Kidney (tissue), 14 donors: ENCODE results near the gene EPHB1. TPM values are rescaled to one million over a fixed set of nuclear protein-coding genes. Genes with fewer than 3 reads are reported as not detected.

Experiments
- DNase-seq, 5 donors: peaks; one replicate each; pipeline ENCODE4 v3.0.0-alpha.2; 2013 to 2020
- FAIRE-seq: peaks from 2 replicates; lab custom pipeline; 2012; peaks lifted over from hg19 to GRCh38; lab: Jason Lieb, UNC
- H3K27ac ChIP-seq, 2 donors: one replicate each; pipeline ENCODE4 v1.7.0; 2013; ENCODE audit warnings: low read depth in 2 of 2, low read length in 2 of 2, inconsistent platforms in 1 of 2
- H3K27me3 ChIP-seq: one replicate; pipeline ENCODE4 v1.7.1; 2013; ENCODE audit warnings: low read length, inconsistent platforms; ENCODE audit not compliant: control insufficient read depth, insufficient read depth
- H3K36me3 ChIP-seq, 3 donors: one replicate each; pipeline versions ENCODE4 v1.7.0 to v1.7.1; 2013; ENCODE audit warnings: low read length in 3 of 3, control low read depth in 1 of 3, inconsistent platforms in 1 of 3; ENCODE audit not compliant: insufficient read depth in 3 of 3, control insufficient read depth in 2 of 3
- H3K4me1 ChIP-seq, 3 donors: one replicate each; pipeline versions ENCODE4 v1.7.0 to v1.7.1; 2013; ENCODE audit warnings: low read length in 3 of 3, inconsistent platforms in 1 of 3, low read depth in 1 of 3; ENCODE audit not compliant: control insufficient read depth in 2 of 3, insufficient read depth in 2 of 3
- H3K4me3 ChIP-seq, 3 donors: one replicate each; pipeline versions ENCODE4 v1.7.0 to v1.8.1; 2013; ENCODE audit warnings: low read length in 3 of 3, control low read depth in 1 of 3, inconsistent platforms in 1 of 3
- H3K9ac ChIP-seq, 3 donors: one replicate each; pipeline versions ENCODE4 v1.7.0 to v1.7.1; 2013; ENCODE audit warnings: low read length in 3 of 3, control low read depth in 1 of 3, inconsistent platforms in 1 of 3
- H3K9me3 ChIP-seq, 3 donors: one replicate each; pipeline versions ENCODE4 v1.7.0 to v1.7.1; 2013; ENCODE audit warnings: low read length in 3 of 3, control low read depth in 1 of 3, inconsistent platforms in 1 of 3; ENCODE audit not compliant: control insufficient read depth in 2 of 3, insufficient read depth in 1 of 3
- CTCF ChIP-seq: IDR thresholded peaks from 3 replicates; pipeline ENCODE4 v1.5.1; 2012; ENCODE audit warnings: mild to moderate bottlenecking, moderate library complexity, borderline replicate concordance; ENCODE audit not compliant: insufficient read depth; ENCODE audit errors: extremely low read depth
- intact Hi-C: fragments of 100-400 bp; cut with DNase I; formaldehyde crosslinking; loops from one replicate; pipeline ENCODE4 v1.11.1; 2022
- polyA plus RNA-seq: library from polyadenylated mRNA; stranded (reverse); fragments of 350-450 nt; fragmentation: Illumina TruSeq; extraction: RNeasy Lipid Tissue Mini Kit (QIAGEN cat#74804); gene quantifications from one replicate; pipeline ENCODE4 v1.2.3, GENCODE V29; 2014; ENCODE audit warnings: low read depth, low replicate concordance; ENCODE audit not compliant: insufficient read depth
- total RNA-seq: library from RNA; stranded (reverse); fragmentation: NEBNext Ultra II Directional; extraction: Animal tissue kit (Norgen Biotek cat#: 25700); gene quantifications from one replicate; pipeline ENCODE4 v1.2.1, GENCODE V29; 2021
- donor health status: control.
- donor health status: control.
- donor health status: control.
- donor health status: control.
- donor health status: control.
- donor health status: DM: yes; HTN: yes; CAD: no.
- donor health status: Normal renal cell carcinoma (clear cell type).

Gene EPHB1
- total and polyA plus RNA-seq, 2 donors from 2014 or later = 0.39 to 3.2 TPM

- intact Hi-C loops = no loop called here
- Histone ChIP-seq H3K27ac (no peak overlapping the region), H3K4me3 (no peak overlapping the region), H3K9ac (no peak overlapping the region), H3K36me3 (no peaks in the 10 kb centered on the region), H3K4me1 (no peaks in the 10 kb centered on the region), H3K9me3 (no peaks in the 10 kb centered on the region), H3K27me3 (no peaks in the 10 kb centered on the region)
- no peak for TF ChIP-seq CTCF
- no peak for FAIRE-seq
- no peak for DNase-seq
These were observed 280.1 kb downstream of the EPHB1 start for GRCh38 chr3:135075157-135075556.

- no peak overlapping the region for H3K27ac ChIP-seq
- TF ChIP-seq CTCF = no peak
- H3K9ac ChIP-seq = no peak overlapping the region
- FAIRE-seq = no peak
- H3K27me3 ChIP-seq = no peaks in the 10 kb centered on the region
- no peak for DNase-seq
- no peaks in the 10 kb centered on the region for H3K36me3 ChIP-seq
- H3K4me1 ChIP-seq = no peaks in the 10 kb centered on the region
- intact Hi-C loops = no loop called here
- H3K4me3 ChIP-seq = no peak overlapping the region
- H3K9me3 ChIP-seq = no peaks in the 10 kb centered on the region
These were observed 281.3 kb downstream of the EPHB1 start for GRCh38 chr3:135076341-135076740.

- Histone ChIP-seq H3K36me3 (no peaks in the 10 kb centered on the region), H3K27me3 (no peaks in the 10 kb centered on the region), H3K27ac (no peak overlapping the region), H3K9ac (no peak overlapping the region), H3K4me3 (no peak overlapping the region), H3K9me3 (no peaks in the 10 kb centered on the region), H3K4me1 (no peaks in the 10 kb centered on the region)
- FAIRE-seq = no peak
- intact Hi-C loops = no loop called here
- DNase-seq = no peak
- no peak for TF ChIP-seq CTCF
These were observed 282.1 kb downstream of the EPHB1 start for GRCh38 chr3:135077186-135077585.

GRCh38 chr3:135078283-135078682 lies 283.2 kb downstream of the EPHB1 start:
- Histone ChIP-seq H3K9ac (no peak overlapping the region), H3K27ac (no peak overlapping the region), H3K9me3 (no peaks in the 10 kb centered on the region), H3K4me1 (no peaks in the 10 kb centered on the region), H3K36me3 (no peaks in the 10 kb centered on the region), H3K27me3 (no peaks in the 10 kb centered on the region), H3K4me3 (no peak overlapping the region)
- FAIRE-seq = no peak
- no peak for DNase-seq
- TF ChIP-seq CTCF = no peak
- intact Hi-C loops = no loop called here
